Activated CD4-positive, alpha-beta T cell treated with anti-CD3 and anti-CD28 coated beads for 36 hours (primary cell): ENCODE results near the gene TCERG1L. TPM values are rescaled to one million over a fixed set of nuclear protein-coding genes. Genes with fewer than 3 reads are reported as not detected.

ENCODE experiments used
- ATAC-seq: fragments of 200-7000 bp; cut with Tn5 transposase; one replicate; pipeline ENCODE4 v1.10.0; 2021; ENCODE audit warnings: mild to moderate bottlenecking, moderate library complexity
- CTCF ChIA-PET: fragments of 350-600 bp; sonication (Branson Sonifier 250); formaldehyde crosslinking; loops from one replicate; lab custom pipeline; 2021; ENCODE audit warnings: antibody characterized with exemption; lab: Charles Lee
- POLR2A ChIA-PET: fragments of 350-600 bp; sonication (Branson Sonifier 250); formaldehyde crosslinking; loops from one replicate; lab custom pipeline; 2021; ENCODE audit warnings: antibody characterized with exemption, inconsistent platforms; lab: Charles Lee
- DNase-seq: peaks from one replicate; pipeline ENCODE4 v3.0.0-alpha.2; 2020
- H3K27ac Mint-ChIP-seq: one replicate; pipeline ENCODE4 v1.8.0; 2021; ENCODE audit warnings: mixed read lengths
- H3K27me3 Mint-ChIP-seq: one replicate; pipeline ENCODE4 v1.8.0; 2021; ENCODE audit warnings: mixed read lengths
- H3K36me3 Mint-ChIP-seq: one replicate; pipeline ENCODE4 v1.8.0; 2021; ENCODE audit warnings: low read depth, mixed read lengths
- H3K4me1 Mint-ChIP-seq: one replicate; pipeline ENCODE4 v1.8.0; 2021; ENCODE audit warnings: mixed read lengths
- H3K4me3 Mint-ChIP-seq: one replicate; pipeline ENCODE4 v1.8.0; 2021; ENCODE audit warnings: mild to moderate bottlenecking, moderate library complexity, mixed read lengths
- H3K9me3 Mint-ChIP-seq: one replicate; pipeline ENCODE4 v1.8.0; 2021; ENCODE audit warnings: low read depth, mixed read lengths
- intact Hi-C, 2 experiments: fragments of 100-400 bp; cut with DNase I in 1 of 2; cut with micrococcal nuclease in 1 of 2; formaldehyde crosslinking; loops; one replicate each; pipeline versions ENCODE4 v1.14.2 to v1.15.1; 2022 to 2024; cut with DNase I, micrococcal nuclease
- total RNA-seq, 2 experiments: library from RNA; stranded (reverse); gene quantifications; one replicate each; pipeline ENCODE4 v1.2.3, GENCODE V29; 2021

TCERG1L gene
- total RNA-seq, 2 experiments from 2014 or later, result 0.05 to 0.21 TPM

GRCh38 chr10:131127138-131127589, 184.4 kb downstream of the TCERG1L start:
- DNase-seq (no peak), ATAC-seq (no peak)
- H3K36me3 Mint-ChIP-seq, result no peaks in the 10 kb centered on the region
- no peak overlapping the region for H3K4me3 Mint-ChIP-seq
- H3K9me3 Mint-ChIP-seq, result peaks cover 1% of the 10 kb centered on the region
- peaks cover 9% of the 10 kb centered on the region for H3K4me1 Mint-ChIP-seq
- ChIA-PET CTCF (no interaction called here), POLR2A (no interaction called here)
- H3K27me3 Mint-ChIP-seq, result no peaks in the 10 kb centered on the region
- no peak overlapping the region for H3K27ac Mint-ChIP-seq
- intact Hi-C loops, result no loop called here

- Mint-ChIP-seq H3K4me3 (no peak overlapping the region), H3K36me3 (no peaks in the 10 kb centered on the region), H3K9me3 (peaks cover 1% of the 10 kb centered on the region), H3K4me1 (peaks cover 9% of the 10 kb centered on the region), H3K27ac (no peak overlapping the region), H3K27me3 (no peaks in the 10 kb centered on the region)
- CTCF ChIA-PET, result no interaction called here
- no peak for ATAC-seq
- POLR2A ChIA-PET, result no interaction called here
- intact Hi-C loops, result no loop called here
- DNase-seq, result no peak
Measured at GRCh38 chr10:131126321-131127137, 185.0 kb downstream of the TCERG1L start.

GRCh38 chr10:131125511-131126225, 185.9 kb downstream of the TCERG1L start:
- intact Hi-C loops, result no loop called here
- H3K36me3 Mint-ChIP-seq, result no peaks in the 10 kb centered on the region
- peaks cover 1% of the 10 kb centered on the region for H3K9me3 Mint-ChIP-seq
- DNase-seq (no peak), ATAC-seq (no peak)
- ChIA-PET CTCF (no interaction called here), POLR2A (no interaction called here)
- H3K27ac Mint-ChIP-seq, result no peak overlapping the region
- H3K27me3 Mint-ChIP-seq, result no peaks in the 10 kb centered on the region
- H3K4me3 Mint-ChIP-seq, result no peak overlapping the region
- peaks cover 9% of the 10 kb centered on the region for H3K4me1 Mint-ChIP-seq

DNA sequence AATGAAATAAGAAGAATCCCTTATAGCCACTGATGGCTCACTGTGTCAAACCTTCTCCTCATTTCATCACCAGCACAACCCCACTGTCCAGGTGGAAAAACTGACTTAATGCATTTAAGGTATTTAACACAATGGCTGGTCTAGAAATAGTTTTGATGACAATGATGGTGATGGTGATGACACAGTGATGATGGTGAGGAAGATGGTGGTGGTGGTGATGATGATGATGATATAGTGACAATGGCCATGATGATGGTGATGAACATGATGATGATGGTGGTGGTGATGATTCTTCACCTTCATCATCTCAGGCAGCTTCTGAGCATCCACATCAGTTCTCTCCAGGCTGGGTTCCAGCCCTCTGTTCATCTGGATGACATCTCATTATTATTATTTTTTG, 186.6 kb downstream of the TCERG1L start:
- no peaks in the 10 kb centered on the region for H3K36me3 Mint-ChIP-seq
- CTCF ChIA-PET, result no interaction called here

GRCh38 chr10:131123496-131123895, 188.0 kb downstream of the TCERG1L start:
- CTCF ChIA-PET, result no interaction called here

More for the DNA sequence above, 186.6 kb downstream of the TCERG1L start:
- no peak for DNase-seq
- Mint-ChIP-seq H3K27me3 (no peaks in the 10 kb centered on the region), H3K9me3 (peaks cover 1% of the 10 kb centered on the region), H3K4me1 (peaks cover 9% of the 10 kb centered on the region), H3K27ac (no peak overlapping the region), H3K4me3 (no peak overlapping the region)
- POLR2A ChIA-PET, result no interaction called here
- ATAC-seq, result no peak
- intact Hi-C loops, result no loop called here

GRCh38 chr10:131121511-131122035, 189.9 kb downstream of the TCERG1L start:
- H3K4me3 Mint-ChIP-seq, result no peak overlapping the region
- POLR2A ChIA-PET, result no interaction called here
- no peak for ATAC-seq

More at GRCh38 chr10:131123496-131123895, 188.0 kb downstream of the TCERG1L start:
- intact Hi-C loops, result no loop called here
- Mint-ChIP-seq H3K4me3 (no peak overlapping the region), H3K9me3 (peaks cover 1% of the 10 kb centered on the region), H3K4me1 (peaks cover 9% of the 10 kb centered on the region), H3K27ac (no peak overlapping the region), H3K27me3 (no peaks in the 10 kb centered on the region), H3K36me3 (no peaks in the 10 kb centered on the region)
- ATAC-seq (no peak), DNase-seq (no peak)
- POLR2A ChIA-PET, result no interaction called here

GRCh38 chr10:131119626-131120355, 191.7 kb downstream of the TCERG1L start:
- CTCF ChIA-PET, result no interaction called here
- ATAC-seq, result no peak
- H3K4me1 Mint-ChIP-seq, result no peaks in the 10 kb centered on the region
- H3K4me3 Mint-ChIP-seq, result no peak overlapping the region
- no peak for DNase-seq
- H3K27me3 Mint-ChIP-seq, result no peaks in the 10 kb centered on the region
- intact Hi-C loops, result no loop called here
- no peak overlapping the region for H3K27ac Mint-ChIP-seq
- POLR2A ChIA-PET, result no interaction called here
- H3K36me3 Mint-ChIP-seq, result no peaks in the 10 kb centered on the region
- H3K9me3 Mint-ChIP-seq, result peaks cover 1% of the 10 kb centered on the region

More at GRCh38 chr10:131121511-131122035, 189.9 kb downstream of the TCERG1L start:
- no peaks in the 10 kb centered on the region for H3K4me1 Mint-ChIP-seq
- no peak for DNase-seq
- H3K27ac Mint-ChIP-seq, result no peak overlapping the region
- CTCF ChIA-PET, result no interaction called here
- H3K27me3 Mint-ChIP-seq, result no peaks in the 10 kb centered on the region
- intact Hi-C loops, result no loop called here
- H3K36me3 Mint-ChIP-seq, result no peaks in the 10 kb centered on the region
- peaks cover 1% of the 10 kb centered on the region for H3K9me3 Mint-ChIP-seq

DNA sequence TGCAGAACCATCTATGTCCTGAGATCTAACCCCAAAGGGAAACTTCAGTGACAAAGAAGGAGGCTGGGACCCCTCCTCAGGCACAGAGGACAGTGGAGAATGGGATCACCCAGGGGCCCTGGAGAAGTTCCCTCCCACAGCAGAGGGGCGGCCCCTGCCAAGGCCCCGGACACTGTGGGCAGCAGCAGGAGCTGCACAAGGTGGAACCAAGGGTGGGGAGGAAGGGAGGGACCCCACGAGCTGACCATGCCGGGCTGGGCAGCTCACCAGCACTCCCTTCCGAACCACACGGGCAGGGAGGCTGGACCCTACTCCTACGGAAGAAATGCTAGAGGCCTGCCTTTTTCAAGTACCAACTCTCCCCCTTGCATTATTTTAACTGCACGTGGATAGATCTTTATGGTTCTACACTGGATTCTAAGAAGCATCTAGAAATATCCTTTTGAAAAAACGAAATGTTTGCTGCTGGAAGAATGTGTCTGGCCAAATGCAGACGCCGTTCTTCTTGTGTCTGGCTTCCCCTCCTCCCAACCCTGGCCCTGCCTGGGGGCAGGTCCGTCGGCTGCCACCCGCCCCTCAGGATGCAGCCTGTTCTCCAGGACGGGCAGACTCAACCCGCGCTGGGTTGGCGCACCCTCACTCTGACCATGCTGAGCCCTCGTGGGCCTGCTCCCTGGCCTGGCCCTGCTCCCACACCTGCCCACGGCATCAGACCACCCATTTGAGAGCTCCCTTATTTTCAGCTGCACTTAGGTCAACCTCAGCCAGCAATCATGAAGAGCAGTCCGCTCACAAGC, 193.9 kb downstream of the TCERG1L start:
- Mint-ChIP-seq H3K4me3 (no peak overlapping the region), H3K27me3 (no peaks in the 10 kb centered on the region), H3K4me1 (no peaks in the 10 kb centered on the region), H3K27ac (no peak overlapping the region), H3K9me3 (peaks cover 1% of the 10 kb centered on the region), H3K36me3 (no peaks in the 10 kb centered on the region)
- intact Hi-C loops, result no loop called here
- ChIA-PET POLR2A (no interaction called here), CTCF (no interaction called here)
- no peak for DNase-seq
- ATAC-seq, result no peak

- no peak overlapping the region for H3K27ac Mint-ChIP-seq
- no peak for ATAC-seq
- no peak overlapping the region for H3K4me3 Mint-ChIP-seq
- no peaks in the 10 kb centered on the region for H3K27me3 Mint-ChIP-seq
- no peak for DNase-seq
- ChIA-PET POLR2A (no interaction called here), CTCF (no interaction called here)
- intact Hi-C loops, result no loop called here
- no peaks in the 10 kb centered on the region for H3K9me3 Mint-ChIP-seq
- no peaks in the 10 kb centered on the region for H3K36me3 Mint-ChIP-seq
- no peaks in the 10 kb centered on the region for H3K4me1 Mint-ChIP-seq
Measured at GRCh38 chr10:131116991-131117375, 194.5 kb downstream of the TCERG1L start.

- ChIA-PET CTCF (interaction anchor here (0.6 to 1.0 kb wide), 2 partner anchors 18 to 102 kb away, joined by 3 read pairs; no protein-coding TSS in a partner anchor), POLR2A (no interaction called here)
- no peak overlapping the region for H3K27ac Mint-ChIP-seq
- ATAC-seq (no peak), DNase-seq (no peak)
- no peaks in the 10 kb centered on the region for H3K4me1 Mint-ChIP-seq
- H3K36me3 Mint-ChIP-seq, result no peaks in the 10 kb centered on the region
- intact Hi-C loops, result no loop called here
- no peaks in the 10 kb centered on the region for H3K9me3 Mint-ChIP-seq
- no peak overlapping the region for H3K4me3 Mint-ChIP-seq
- no peaks in the 10 kb centered on the region for H3K27me3 Mint-ChIP-seq
Measured at GRCh38 chr10:131116216-131116990, 195.1 kb downstream of the TCERG1L start.
